Neural progenitor cell (in vitro differentiated cells): ENCODE measurements around the gene SSNA1. TPM values are rescaled to one million over a fixed set of nuclear protein-coding genes. Genes with fewer than 3 reads are reported as not detected.

ENCODE experiments used
- DNase-seq: peaks from one replicate; pipeline ENCODE4 v3.0.0-alpha.2; 2016; ENCODE audit warnings: low spot score
- H2AFZ ChIP-seq: fragments of 200-600 bp; sonication (generic); replicated peaks from 2 replicates; pipeline ENCODE4 v1.6.1; 2016; ENCODE audit warnings: antibody characterized with exemption
- H3F3A ChIP-seq: fragments of 200-600 bp; sonication (generic); 2 replicates; pipeline ENCODE4 v1.6.1; 2016; ENCODE audit warnings: antibody characterized with exemption, low read depth
- H3K27ac ChIP-seq: fragments of 200-600 bp; sonication (generic); 2 replicates; pipeline ENCODE4 v1.5.1; 2016; ENCODE audit warnings: mild to moderate bottlenecking
- H3K27me3 ChIP-seq: fragments of 200-600 bp; sonication (generic); 2 replicates; pipeline ENCODE4 v1.6.1; 2016; ENCODE audit warnings: mild to moderate bottlenecking, moderate library complexity
- H3K36me3 ChIP-seq: fragments of 200-600 bp; sonication (generic); 2 replicates; pipeline ENCODE4 v1.5.1; 2016
- H3K4me1 ChIP-seq: fragments of 200-600 bp; sonication (generic); 2 replicates; pipeline ENCODE4 v1.6.1; 2016; ENCODE audit warnings: mixed run types
- H3K4me2 ChIP-seq: fragments of 200-600 bp; sonication (generic); 2 replicates; pipeline ENCODE4 v1.6.1; 2016
- H3K4me3 ChIP-seq: fragments of 200-600 bp; sonication (generic); 2 replicates; pipeline ENCODE4 v1.5.1; 2016
- H3K79me2 ChIP-seq: fragments of 200-600 bp; sonication (generic); 2 replicates; pipeline ENCODE4 v1.6.1; 2016; ENCODE audit warnings: low read depth
- H3K9ac ChIP-seq: fragments of 200-600 bp; sonication (generic); 2 replicates; pipeline ENCODE4 v1.6.1; 2016
- H3K9me3 ChIP-seq: fragments of 200-600 bp; sonication (generic); 2 replicates; pipeline ENCODE4 v1.5.1; 2016; ENCODE audit warnings: low read depth
- H4K20me1 ChIP-seq: fragments of 200-600 bp; sonication (generic); 2 replicates; pipeline ENCODE4 v1.6.1; 2016; ENCODE audit warnings: low read depth
- H3K27ac Mint-ChIP-seq: 3 replicates; pipeline ENCODE4 v1.8.0; 2021; ENCODE audit warnings: mixed read lengths
- H3K27me3 Mint-ChIP-seq: 2 replicates; pipeline ENCODE4 v1.8.0; 2022; ENCODE audit warnings: low read depth, mild to moderate bottlenecking, inconsistent platforms, moderate library complexity, mixed read lengths; ENCODE audit not compliant: insufficient read depth
- H3K36me3 Mint-ChIP-seq: 3 replicates; pipeline ENCODE4 v1.8.0; 2021; ENCODE audit warnings: mixed read lengths
- H3K4me1 Mint-ChIP-seq: 3 replicates; pipeline ENCODE4 v1.8.0; 2021; ENCODE audit warnings: mixed read lengths
- H3K4me3 Mint-ChIP-seq: 3 replicates; pipeline ENCODE4 v1.8.0; 2021; ENCODE audit warnings: mild to moderate bottlenecking, moderate library complexity, mixed read lengths
- H3K9me3 Mint-ChIP-seq: 3 replicates; pipeline ENCODE4 v1.8.0; 2020; ENCODE audit warnings: mixed read lengths
- CTCF ChIP-seq: fragments of 200-600 bp; sonication (generic); IDR thresholded peaks from 2 replicates; pipeline ENCODE4 v1.5.1; 2017; ENCODE audit warnings: antibody characterized with exemption, mild to moderate bottlenecking
- EZH2 ChIP-seq: fragments of 200-600 bp; sonication (generic); IDR thresholded peaks from 2 replicates; pipeline ENCODE4 v1.6.1; 2017; ENCODE audit warnings: antibody characterized with exemption, mild to moderate bottlenecking, moderate library complexity
- EZH2phosphoT487 ChIP-seq: fragments of 200-600 bp; sonication (generic); IDR thresholded peaks from 2 replicates; pipeline ENCODE4 v1.6.1; 2017; ENCODE audit warnings: antibody characterized with exemption
- total RNA-seq: library from RNA; depleted of rRNA; stranded (reverse); fragments of >200 nt; gene quantifications from 2 replicates; pipeline ENCODE4 v1.2.3, GENCODE V29; 2015; ENCODE audit warnings: low replicate concordance

SSNA1 gene
- total RNA-seq, 1 donor from 2014 or later, result 27.9 TPM

- H4K20me1 ChIP-seq, result peaks cover 33% of the 10 kb centered on the region
- no peak overlapping the region for H3K27ac ChIP-seq
- H3K36me3 ChIP-seq, result no peaks in the 10 kb centered on the region
- H3K4me1 ChIP-seq, result peaks cover 11% of the 10 kb centered on the region
- no peaks in the 10 kb centered on the region for H3K4me1 Mint-ChIP-seq
- H3K4me2 ChIP-seq, result no peak overlapping the region
- no peaks in the 10 kb centered on the region for H3K9me3 ChIP-seq
- no peak overlapping the region for H3K27ac Mint-ChIP-seq
- H3K9me3 Mint-ChIP-seq, result no peaks in the 10 kb centered on the region
- peaks cover 28% of the 10 kb centered on the region for H3K27me3 ChIP-seq
- H3K36me3 Mint-ChIP-seq, result peaks cover 3% of the 10 kb centered on the region
- TF ChIP-seq EZH2phosphoT487, result no peak
- no peak for TF ChIP-seq CTCF
- no peak for TF ChIP-seq EZH2
- no peak overlapping the region for H2AFZ ChIP-seq
- peaks cover 4% of the 10 kb centered on the region for H3K27me3 Mint-ChIP-seq
- H3K4me3 ChIP-seq, result no peak overlapping the region
- H3K9ac ChIP-seq, result no peak overlapping the region
- H3K79me2 ChIP-seq, result no peaks in the 10 kb centered on the region
- no peak for DNase-seq
- no peak overlapping the region for H3K4me3 Mint-ChIP-seq
- peaks cover 10% of the 10 kb centered on the region for H3F3A ChIP-seq
Observed at GRCh38 chr9:137178939-137179630, 9.4 kb upstream of the SSNA1 start.

- TF ChIP-seq EZH2, result no peak
- TF ChIP-seq CTCF, result no peak
- TF ChIP-seq EZH2phosphoT487, result no peak
- no peaks in the 10 kb centered on the region for H3K9me3 Mint-ChIP-seq
- no peak overlapping the region for H3K4me2 ChIP-seq
- no peak overlapping the region for H2AFZ ChIP-seq
- H3K4me3 ChIP-seq, result no peak overlapping the region
- DNase-seq, result no peak
- H3K9ac ChIP-seq, result no peak overlapping the region
- H3K36me3 ChIP-seq, result no peaks in the 10 kb centered on the region
- H3K4me3 Mint-ChIP-seq, result no peak overlapping the region
- peaks cover 4% of the 10 kb centered on the region for H3K27me3 Mint-ChIP-seq
- H3K36me3 Mint-ChIP-seq, result peaks cover 3% of the 10 kb centered on the region
- no peaks in the 10 kb centered on the region for H3K79me2 ChIP-seq
- peaks cover 21% of the 10 kb centered on the region for H3K27me3 ChIP-seq
- H3K27ac ChIP-seq, result no peak overlapping the region
- peaks cover 26% of the 10 kb centered on the region for H4K20me1 ChIP-seq
- H3K9me3 ChIP-seq, result no peaks in the 10 kb centered on the region
- no peak overlapping the region for H3K27ac Mint-ChIP-seq
- H3F3A ChIP-seq, result peaks cover 10% of the 10 kb centered on the region
- H3K4me1 Mint-ChIP-seq, result no peaks in the 10 kb centered on the region
- peaks cover 6% of the 10 kb centered on the region for H3K4me1 ChIP-seq
Observed at GRCh38 chr9:137179761-137180160, 8.7 kb upstream of the SSNA1 start.

GRCh38 chr9:137180491-137180890, 8.0 kb upstream of the SSNA1 start:
- no peak overlapping the region for H3K4me3 Mint-ChIP-seq
- Histone ChIP-seq H3K79me2 (no peaks in the 10 kb centered on the region), H3K36me3 (no peaks in the 10 kb centered on the region), H3K27me3 (peaks cover 14% of the 10 kb centered on the region), H3K9ac (no peak overlapping the region), H3K4me1 (no peaks in the 10 kb centered on the region), H2AFZ (no peak overlapping the region), H3K4me2 (no peak overlapping the region), H3K4me3 (no peak overlapping the region), H3F3A (peaks cover 10% of the 10 kb centered on the region), H3K9me3 (no peaks in the 10 kb centered on the region), H4K20me1 (peaks cover 19% of the 10 kb centered on the region), H3K27ac (no peak overlapping the region)
- H3K9me3 Mint-ChIP-seq, result no peaks in the 10 kb centered on the region
- H3K27ac Mint-ChIP-seq, result no peak overlapping the region
- no peak for DNase-seq
- TF ChIP-seq EZH2phosphoT487 (no peak), CTCF (no peak), EZH2 (no peak)
- peaks cover 3% of the 10 kb centered on the region for H3K36me3 Mint-ChIP-seq
- H3K4me1 Mint-ChIP-seq, result no peaks in the 10 kb centered on the region
- peaks cover 4% of the 10 kb centered on the region for H3K27me3 Mint-ChIP-seq
